ENCODE results near the gene ADGRV1.

Gene ADGRV1

GRCh38 chr5:90877049-90877448 is 318.5 kb downstream of the ADGRV1 start:
- Histone ChIP-seq H3K27ac (no peak overlapping the region), H3K4me3 (no peak overlapping the region)
- TF ChIP-seq CTCF (IDR thresholded peaks at IDR 0.05), result no peak
- DNase-seq (ENCODE audit: low spot score), result no peak

- H3K4me3 ChIP-seq, result no peak overlapping the region
- DNase-seq (ENCODE audit: low spot score), result no peak
- H3K27ac ChIP-seq, result peak overlapping the region in 1 of 2 donors; percentile 66
- TF ChIP-seq CTCF (IDR thresholded peaks at IDR 0.05), result no peak
Observed at GRCh38 chr5:90878081-90878480, 319.5 kb downstream of the ADGRV1 start.

GRCh38 chr5:90878549-90879196 is 320.1 kb downstream of the ADGRV1 start:
- no peak overlapping the region for H3K4me3 ChIP-seq
- TF ChIP-seq CTCF (IDR thresholded peaks at IDR 0.05), result no peak
- peak overlapping the region in 1 of 2 donors; percentile 66 for H3K27ac ChIP-seq
- no peak for DNase-seq (ENCODE audit: low spot score)

GRCh38 chr5:90881626-90882150 is 323.1 kb downstream of the ADGRV1 start:
- Histone ChIP-seq H3K4me3 (no peak overlapping the region), H3K27ac (no peak overlapping the region)
- no peak for DNase-seq (ENCODE audit: low spot score)
- no peak for TF ChIP-seq CTCF (IDR thresholded peaks at IDR 0.05)

- H3K4me3 ChIP-seq, result no peak overlapping the region
- no peak for DNase-seq (ENCODE audit: low spot score)
- H3K27ac ChIP-seq, result no peak overlapping the region
- no peak for TF ChIP-seq CTCF (IDR thresholded peaks at IDR 0.05)
Observed at GRCh38 chr5:90882448-90882847, 323.9 kb downstream of the ADGRV1 start.

- DNase-seq (ENCODE audit: low spot score), result no peak
- H3K27ac ChIP-seq, result no peak overlapping the region
- TF ChIP-seq CTCF (IDR thresholded peaks at IDR 0.05), result no peak
Observed at GRCh38 chr5:90885180-90885868, 326.7 kb downstream of the ADGRV1 start.

GRCh38 chr5:90886381-90886780 is 327.8 kb downstream of the ADGRV1 start:
- no peak overlapping the region for H3K4me3 ChIP-seq
- no peak overlapping the region for H3K27ac ChIP-seq
- no peak for TF ChIP-seq CTCF (IDR thresholded peaks at IDR 0.05)
- no peak for DNase-seq (ENCODE audit: low spot score)

More at GRCh38 chr5:90885180-90885868, 326.7 kb downstream of the ADGRV1 start:
- H3K4me3 ChIP-seq, result no peak overlapping the region
